AG09319 (cell line): ENCODE measurements around the gene TBC1D14.

Experiments
- DNase-seq: peaks from one replicate; pipeline ENCODE4 v3.0.0-alpha.2; 2010; ENCODE audit warnings: low read depth; ENCODE audit errors: extremely low read depth
- CTCF ChIP-seq: IDR thresholded peaks from 2 replicates; pipeline ENCODE4 v1.5.1; 2011; ENCODE audit warnings: low read depth, mild to moderate bottlenecking, inconsistent platforms, low read length, moderate library complexity

Gene TBC1D14

GRCh38 chr4:6891436-6892170 is 18.0 kb upstream of the TBC1D14 start:
- no peak for TF ChIP-seq CTCF
- DNase-seq = no peak

DNA sequence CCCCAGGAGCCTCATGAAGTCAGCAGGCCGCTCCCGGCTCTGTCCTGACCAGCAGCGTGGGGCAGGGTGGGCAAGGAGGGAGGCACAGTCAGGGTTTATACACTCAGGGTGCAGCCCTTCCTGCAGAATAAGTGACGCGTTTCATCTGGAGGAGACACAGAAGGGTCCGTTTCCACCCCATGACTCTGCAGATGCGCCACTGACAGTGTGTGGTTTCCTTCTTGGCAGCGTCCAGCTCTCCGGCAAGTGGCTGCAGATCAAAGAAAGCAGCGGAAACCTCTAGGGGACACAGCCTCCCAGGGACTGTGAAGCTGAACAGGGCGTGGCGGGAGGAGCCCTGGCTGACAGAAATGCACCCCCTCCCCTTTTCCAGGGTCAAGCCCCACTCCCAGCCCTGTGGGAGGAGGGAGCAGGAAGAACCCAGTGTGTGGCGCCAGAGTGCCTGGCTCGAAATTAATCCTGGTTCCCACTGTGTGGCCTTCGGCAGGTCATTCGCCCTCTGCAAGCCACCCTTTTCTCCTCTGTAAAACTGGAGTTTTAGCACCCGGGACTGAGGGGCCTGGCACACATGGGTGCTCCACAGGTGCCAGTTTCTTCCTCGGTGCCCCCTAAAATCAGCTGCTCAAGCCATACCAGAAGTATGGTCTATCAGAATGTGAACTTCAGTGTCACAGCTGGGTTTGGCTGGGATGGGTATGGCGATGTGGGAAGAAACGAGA is 17.3 kb upstream of the TBC1D14 start:
- peak; percentile 27 for TF ChIP-seq CTCF
- DNase-seq = no peak

GRCh38 chr4:6892909-6893202 is 16.8 kb upstream of the TBC1D14 start:
- DNase-seq = no peak
- TF ChIP-seq CTCF = no peak

DNA sequence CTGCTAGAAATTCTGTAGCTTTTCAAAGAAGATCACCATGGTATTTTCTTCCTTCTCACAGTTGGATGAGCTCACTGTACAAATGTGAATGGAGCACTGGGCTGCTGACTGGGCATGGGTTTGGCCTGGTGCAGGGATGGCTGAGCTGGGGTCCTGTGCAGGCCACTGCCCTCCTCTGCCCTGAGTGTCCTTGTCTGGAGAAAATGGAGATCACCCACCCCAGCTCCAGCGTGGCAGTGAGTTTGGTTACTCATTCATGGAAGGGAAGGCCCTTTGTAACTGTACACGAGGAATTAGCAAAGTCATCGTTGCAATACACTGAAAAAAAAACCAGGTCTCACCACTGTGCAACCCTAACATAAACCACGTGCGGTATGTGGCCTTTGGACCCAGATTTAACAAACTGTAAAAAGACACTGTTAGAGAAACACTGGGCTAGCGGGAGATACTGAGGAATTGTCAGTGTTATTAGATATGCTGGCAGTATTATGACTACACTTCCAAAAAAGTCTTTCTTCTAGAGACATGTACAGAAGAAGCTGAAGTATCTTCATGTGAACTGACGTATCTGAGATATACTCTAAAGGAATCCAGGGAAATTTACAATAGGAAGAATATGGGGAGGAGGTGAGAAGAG is 16.1 kb upstream of the TBC1D14 start:
- DNase-seq = no peak
- no peak for TF ChIP-seq CTCF

DNA sequence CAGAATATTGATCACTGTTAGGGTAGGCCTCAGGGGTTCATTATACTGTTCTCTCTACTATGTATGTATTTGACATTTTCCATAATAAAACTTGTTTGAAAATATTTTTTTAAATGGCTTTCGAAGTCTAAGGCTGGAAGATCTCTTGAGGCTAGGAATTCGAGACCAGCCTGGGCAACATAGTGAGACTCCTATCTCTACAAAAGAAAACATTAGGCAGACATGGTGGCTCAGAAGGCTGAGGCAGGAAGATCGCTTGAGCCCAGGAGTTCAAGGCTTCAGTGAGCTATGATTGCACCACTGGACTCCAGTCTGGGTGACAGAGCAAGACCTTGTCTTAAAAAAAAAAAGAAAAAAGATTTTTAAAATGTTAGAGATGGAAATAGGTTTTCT is 15.5 kb upstream of the TBC1D14 start:
- no peak for TF ChIP-seq CTCF
- DNase-seq = no peak

GRCh38 chr4:6894528-6895498 is 14.8 kb upstream of the TBC1D14 start:
- no peak for DNase-seq
- no peak for TF ChIP-seq CTCF
